CD4-positive, alpha-beta T cell (primary cell): ENCODE data around the gene NEGR1. TPM values are rescaled to one million over a fixed set of nuclear protein-coding genes. Genes with fewer than 3 reads are reported as not detected.

ENCODE experiments used
- ATAC-seq: fragments of 200-7000 bp; cut with Tn5 transposase; one replicate; pipeline ENCODE4 v1.10.0; 2022; ENCODE audit warnings: mild to moderate bottlenecking; ENCODE audit not compliant: poor library complexity
- CTCF ChIA-PET: fragments of 350-600 bp; sonication (Branson Sonifier 250); formaldehyde crosslinking; loops from one replicate; lab custom pipeline; 2021; ENCODE audit warnings: antibody characterized with exemption, inconsistent platforms; lab: Charles Lee
- POLR2A ChIA-PET: fragments of 350-600 bp; sonication (Branson Sonifier 250); formaldehyde crosslinking; loops from one replicate; lab custom pipeline; 2021; ENCODE audit warnings: antibody characterized with exemption, inconsistent platforms; lab: Charles Lee
- DNase-seq, 14 experiments: peaks; one replicate each; pipeline ENCODE4 v3.0.0-alpha.2; 2013 to 2020; ENCODE audit warnings: mixed read lengths in 2 of 14
- H3K27ac ChIP-seq, 2 donors: one replicate each; pipeline versions ENCODE4 v1.5.1 to v1.7.0; 2013; ENCODE audit warnings: low read length in 2 of 2, low read depth in 1 of 2, mild to moderate bottlenecking in 1 of 2
- H3K27me3 ChIP-seq, 2 experiments: 1 replicate in 1 of 2; 2 replicates in 1 of 2; pipeline versions ENCODE4 v1.6.1 to v1.7.0; 2013; ENCODE audit warnings: low read length in 2 of 2, control low read depth in 1 of 2, mild to moderate bottlenecking in 1 of 2, moderate library complexity in 1 of 2; ENCODE audit not compliant: insufficient read depth in 2 of 2, control insufficient read depth in 1 of 2
- H3K36me3 ChIP-seq: one replicate; pipeline ENCODE4 v1.6.1; 2013; ENCODE audit warnings: low read length, control low read depth; ENCODE audit not compliant: insufficient read depth
- H3K4me1 ChIP-seq: one replicate; pipeline ENCODE4 v1.6.1; 2013; ENCODE audit warnings: low read length, control low read depth; ENCODE audit not compliant: insufficient read depth
- H3K4me3 ChIP-seq: one replicate; pipeline ENCODE4 v1.5.1; 2013; ENCODE audit warnings: mild to moderate bottlenecking, low read length, moderate library complexity
- H3K9me3 ChIP-seq, 2 experiments: 1 replicate in 1 of 2; 2 replicates in 1 of 2; pipeline versions ENCODE4 v1.6.1 to v1.7.0; 2013; ENCODE audit warnings: low read length in 2 of 2, mild to moderate bottlenecking in 2 of 2, control low read depth in 1 of 2, moderate library complexity in 1 of 2; ENCODE audit not compliant: control insufficient read depth in 1 of 2, insufficient read depth in 1 of 2
- H3K27ac Mint-ChIP-seq: one replicate; pipeline ENCODE4 v1.8.0; 2020; ENCODE audit warnings: mixed read lengths
- H3K27me3 Mint-ChIP-seq: one replicate; pipeline ENCODE4 v1.8.0; 2021; ENCODE audit warnings: mixed read lengths
- H3K36me3 Mint-ChIP-seq: one replicate; pipeline ENCODE4 v1.8.0; 2021; ENCODE audit warnings: low read depth, mixed read lengths
- H3K4me1 Mint-ChIP-seq: one replicate; pipeline ENCODE4 v1.8.0; 2021; ENCODE audit warnings: low read depth, mixed read lengths
- H3K4me3 Mint-ChIP-seq: one replicate; pipeline ENCODE4 v1.8.0; 2020; ENCODE audit warnings: mild to moderate bottlenecking, mixed read lengths
- H3K9me3 Mint-ChIP-seq: one replicate; pipeline ENCODE4 v1.8.0; 2020; ENCODE audit warnings: mixed read lengths
- intact Hi-C, 2 experiments: fragments of 100-400 bp; cut with DNase I in 1 of 2; cut with micrococcal nuclease in 1 of 2; formaldehyde crosslinking; loops; one replicate each; pipeline versions ENCODE4 v1.15.1 to v1.9.0; 2023 to 2025; cut with DNase I, micrococcal nuclease
- total RNA-seq, 174 experiments: library from RNA in 2 of 174; stranded (reverse) in 2 of 174; gene quantifications; one replicate each; pipeline ENCODE4 v1.2.3 and lab custom pipeline; 2021 to 2026
- TF ChIP-seq, protein P1 (sequence below): fragments of 200-600 bp; IDR thresholded peaks from one replicate; pipeline ENCODE4 v1.8.0; 2022; ENCODE audit warnings: antibody characterized with exemption, mild to moderate bottlenecking

The NEGR1 gene
- total RNA-seq, 2 experiments from 2014 or later, result 0.03 TPM

- Histone ChIP-seq H3K4me3 (no peak overlapping the region), H3K27me3 (no peaks in the 10 kb centered on the region), H3K9me3 (peaks cover 0 to 5% of the 10 kb centered on the region in 2 experiments), H3K4me1 (no peaks in the 10 kb centered on the region), H3K36me3 (no peaks in the 10 kb centered on the region), H3K27ac (no peak overlapping the region)
- Mint-ChIP-seq H3K27ac (no peak overlapping the region), H3K27me3 (no peaks in the 10 kb centered on the region), H3K4me1 (no peaks in the 10 kb centered on the region), H3K4me3 (no peak overlapping the region), H3K9me3 (peaks cover 2% of the 10 kb centered on the region), H3K36me3 (no peaks in the 10 kb centered on the region)
- TF ChIP-seq, protein P1, sequence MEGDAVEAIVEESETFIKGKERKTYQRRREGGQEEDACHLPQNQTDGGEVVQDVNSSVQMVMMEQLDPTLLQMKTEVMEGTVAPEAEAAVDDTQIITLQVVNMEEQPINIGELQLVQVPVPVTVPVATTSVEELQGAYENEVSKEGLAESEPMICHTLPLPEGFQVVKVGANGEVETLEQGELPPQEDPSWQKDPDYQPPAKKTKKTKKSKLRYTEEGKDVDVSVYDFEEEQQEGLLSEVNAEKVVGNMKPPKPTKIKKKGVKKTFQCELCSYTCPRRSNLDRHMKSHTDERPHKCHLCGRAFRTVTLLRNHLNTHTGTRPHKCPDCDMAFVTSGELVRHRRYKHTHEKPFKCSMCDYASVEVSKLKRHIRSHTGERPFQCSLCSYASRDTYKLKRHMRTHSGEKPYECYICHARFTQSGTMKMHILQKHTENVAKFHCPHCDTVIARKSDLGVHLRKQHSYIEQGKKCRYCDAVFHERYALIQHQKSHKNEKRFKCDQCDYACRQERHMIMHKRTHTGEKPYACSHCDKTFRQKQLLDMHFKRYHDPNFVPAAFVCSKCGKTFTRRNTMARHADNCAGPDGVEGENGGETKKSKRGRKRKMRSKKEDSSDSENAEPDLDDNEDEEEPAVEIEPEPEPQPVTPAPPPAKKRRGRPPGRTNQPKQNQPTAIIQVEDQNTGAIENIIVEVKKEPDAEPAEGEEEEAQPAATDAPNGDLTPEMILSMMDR, result no peak
- no peak for DNase-seq
- ChIA-PET POLR2A (no interaction called here), CTCF (no interaction called here)
- intact Hi-C loops, result no loop called here
- ATAC-seq, result no peak
These were observed 614.3 kb downstream of the NEGR1 start for GRCh38 chr1:71668065-71668464.

DNA sequence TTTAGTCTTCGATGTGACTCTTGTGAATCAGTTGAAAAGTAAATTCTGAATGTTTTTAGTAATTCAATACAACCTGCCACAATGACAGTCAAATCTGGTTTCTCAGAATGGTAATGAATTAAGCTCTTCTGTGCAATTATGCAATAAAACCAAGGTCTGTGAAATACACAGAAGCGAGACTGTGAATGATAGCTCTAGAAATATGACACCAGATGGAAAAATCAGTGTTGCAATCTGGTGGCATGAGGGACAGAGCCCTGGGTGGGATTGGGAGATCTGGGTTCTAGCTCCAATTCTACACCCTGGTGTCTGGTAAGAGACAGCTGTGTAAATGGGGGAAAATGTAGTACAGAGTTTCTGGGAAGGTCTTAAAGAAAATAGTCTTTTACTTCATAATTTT lies 615.1 kb downstream of the NEGR1 start:
- Mint-ChIP-seq H3K9me3 (peaks cover 2% of the 10 kb centered on the region), H3K4me1 (no peaks in the 10 kb centered on the region), H3K4me3 (no peak overlapping the region), H3K27me3 (no peaks in the 10 kb centered on the region), H3K27ac (no peak overlapping the region), H3K36me3 (no peaks in the 10 kb centered on the region)
- no peak overlapping the region for H3K4me3 ChIP-seq
- no peaks in the 10 kb centered on the region for H3K36me3 ChIP-seq
- H3K27me3 ChIP-seq, result no peaks in the 10 kb centered on the region
- no peak for ATAC-seq
- no peak overlapping the region for H3K27ac ChIP-seq
- H3K4me1 ChIP-seq, result no peaks in the 10 kb centered on the region
- H3K9me3 ChIP-seq, result peaks cover 0 to 5% of the 10 kb centered on the region in 2 experiments
- intact Hi-C loops, result no loop called here
- CTCF ChIA-PET, result no interaction called here
- no peak for DNase-seq
- POLR2A ChIA-PET, result no interaction called here
- TF ChIP-seq, protein P1, result no peak

GRCh38 chr1:71666609-71667008 lies 615.7 kb downstream of the NEGR1 start:
- no peaks in the 10 kb centered on the region for H3K4me1 Mint-ChIP-seq
- H3K27ac ChIP-seq, result no peak overlapping the region
- H3K27ac Mint-ChIP-seq, result no peak overlapping the region
- no peak for ATAC-seq
- intact Hi-C loops, result no loop called here
- POLR2A ChIA-PET, result no interaction called here
- no peaks in the 10 kb centered on the region for H3K27me3 ChIP-seq
- H3K4me3 Mint-ChIP-seq, result no peak overlapping the region
- H3K9me3 Mint-ChIP-seq, result peaks cover 2% of the 10 kb centered on the region
- H3K9me3 ChIP-seq, result peaks cover 0 to 5% of the 10 kb centered on the region in 2 experiments
- no peak for DNase-seq
- no peaks in the 10 kb centered on the region for H3K27me3 Mint-ChIP-seq
- no peaks in the 10 kb centered on the region for H3K4me1 ChIP-seq
- no peaks in the 10 kb centered on the region for H3K36me3 Mint-ChIP-seq
- H3K4me3 ChIP-seq, result no peak overlapping the region
- CTCF ChIA-PET, result no interaction called here
- no peaks in the 10 kb centered on the region for H3K36me3 ChIP-seq
- TF ChIP-seq, protein P1, result no peak
